Vagina (tissue), 2 donors: Measurements from ENCODE around the gene MLANA.

ENCODE experiments used
- CTCF ChIP-seq, 3 experiments: fragments of 450-650 bp in 2 of 3; fragments of 200-600 bp in 1 of 3; sonication (generic) in 1 of 3; IDR thresholded peaks; one replicate each; pipeline ENCODE4 v1.5.1; 2017 to 2019; ENCODE audit warnings: antibody characterized with exemption in 3 of 3, mild to moderate bottlenecking in 2 of 3, moderate library complexity in 2 of 3
- POLR2A ChIP-seq, 2 donors: fragments of 450-650 bp; IDR thresholded peaks; one replicate each; pipeline ENCODE4 v1.6.1; 2017; ENCODE audit warnings: antibody characterized with exemption in 2 of 2, mild to moderate bottlenecking in 2 of 2, moderate library complexity in 2 of 2
- POLR2AphosphoS5 ChIP-seq, 2 donors: sonication (generic); formaldehyde crosslinking; IDR thresholded peaks; one replicate each; pipeline ENCODE4 v1.9.0; 2017; ENCODE audit warnings: antibody characterized with exemption in 2 of 2, mild to moderate bottlenecking in 2 of 2, low read depth in 1 of 2; ENCODE audit not compliant: insufficient read depth in 1 of 2

- no peak for TF ChIP-seq POLR2A (IDR thresholded peaks at IDR 0.05)
- TF ChIP-seq POLR2AphosphoS5 (IDR thresholded peaks at IDR 0.05; ENCODE audit: insufficient read depth in 1 of 2, low read depth in 1 of 2), result no peak
- no peak for TF ChIP-seq CTCF (IDR thresholded peaks at IDR 0.05)
Observed at GRCh38 chr9:5868235-5868634, 22.5 kb upstream of the MLANA start.
